SK-N-SH treated with all-trans-retinoic acid at 6 μM for 48 hours (cell line): ENCODE data around the gene SPTBN4.

ENCODE experiments used
- ARNTL ChIP-seq: fragments of 450-650 bp; formaldehyde crosslinking; IDR thresholded peaks from 2 replicates; pipeline ENCODE4 v1.5.0; 2020; ENCODE audit warnings: low read depth, mild to moderate bottlenecking, moderate library complexity, borderline replicate concordance
- BACH2 ChIP-seq: fragments of 250-450 bp; sonication (Bioruptor Pico); IDR thresholded peaks from 2 replicates; pipeline ENCODE4 v1.9.0; 2021; ENCODE audit warnings: mild to moderate bottlenecking, borderline replicate concordance
- CSDC2 ChIP-seq: fragments of 250-450 bp; sonication (Bioruptor Pico); IDR thresholded peaks from 2 replicates; pipeline ENCODE4 v1.5.0; 2020; ENCODE audit warnings: mild to moderate bottlenecking, moderate library complexity
- RARB ChIP-seq: fragments of 250-450 bp; sonication (Bioruptor Pico); IDR thresholded peaks from 2 replicates; pipeline ENCODE4 v1.8.0; 2021; ENCODE audit warnings: mild to moderate bottlenecking, moderate library complexity
- TOX ChIP-seq: fragments of 250-450 bp; sonication (Bioruptor Pico); IDR thresholded peaks from 2 replicates; pipeline ENCODE4 v1.8.0; 2021; ENCODE audit warnings: mild to moderate bottlenecking, moderate library complexity, borderline replicate concordance
- TSHZ2 ChIP-seq: fragments of 250-450 bp; sonication (Bioruptor Pico); IDR thresholded peaks from 2 replicates; pipeline ENCODE4 v1.5.0; 2020; ENCODE audit warnings: mild to moderate bottlenecking, moderate library complexity
- ZFP30 ChIP-seq: fragments of 450-650 bp; formaldehyde crosslinking; IDR thresholded peaks from 2 replicates; pipeline ENCODE4 v1.5.0; 2022; ENCODE audit warnings: mild to moderate bottlenecking, moderate library complexity
- ZNF70 ChIP-seq: fragments of 450-650 bp; formaldehyde crosslinking; IDR thresholded peaks from 2 replicates; pipeline ENCODE4 v1.5.0; 2020; ENCODE audit warnings: mild to moderate bottlenecking, moderate library complexity

DNA sequence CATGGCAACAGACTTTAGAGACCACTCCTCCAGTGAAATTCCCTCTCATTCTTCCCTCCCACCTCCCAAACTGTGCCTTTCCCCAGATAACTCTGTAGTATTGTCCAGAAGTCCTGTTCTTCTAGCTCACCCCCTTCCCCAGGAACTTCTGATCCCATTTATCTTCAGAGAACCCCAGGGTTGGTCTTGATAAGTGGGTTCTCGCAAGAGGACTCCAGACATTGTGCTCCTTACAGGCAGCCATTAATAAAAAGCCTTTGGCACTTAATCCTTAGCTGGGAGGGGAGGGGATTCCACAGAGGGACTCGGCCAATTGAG, 136.2 kb downstream of the SPTBN4 start:
- TF ChIP-seq ARNTL (CRISPR knock-in tag) = no peak
- no peak for TF ChIP-seq ZFP30 (CRISPR knock-in tag)
- TF ChIP-seq TOX (CRISPR knock-in tag) = no peak
- TF ChIP-seq RARB (CRISPR knock-in tag) = no peak
- no peak for TF ChIP-seq ZNF70 (CRISPR knock-in tag)
- no peak for TF ChIP-seq TSHZ2 (CRISPR knock-in tag)
- no peak for TF ChIP-seq BACH2 (CRISPR knock-in tag)
- no peak for TF ChIP-seq CSDC2 (CRISPR knock-in tag)
